ENCODE measurements around the gene CXCL17.
"Not testable (repeated sequence)": the region's sequence is repeated elsewhere in the genome, so short reads cannot be mapped to it uniquely, and the experiment has no call there.

Gene CXCL17

DNA sequence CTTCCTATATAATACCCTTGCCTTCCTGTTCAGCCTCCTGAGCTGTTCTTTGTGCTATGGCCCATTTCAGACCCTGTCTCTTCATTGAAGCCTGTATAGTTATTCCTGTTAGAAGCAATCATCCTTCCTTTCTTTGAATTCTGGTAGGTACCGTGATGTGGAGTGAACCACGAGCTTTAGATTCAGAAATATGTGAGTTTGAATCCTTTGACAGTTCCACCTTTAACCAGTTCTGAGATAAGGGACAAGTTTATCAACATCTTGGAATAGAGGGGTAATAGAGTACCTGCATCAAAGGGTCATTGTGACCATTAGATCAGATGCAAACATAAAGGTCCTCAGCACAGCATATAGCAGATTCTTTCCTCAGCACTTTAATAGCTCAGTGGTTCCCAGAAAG, 12.3 kb upstream of the CXCL17 start:
- no peaks in the 10 kb centered on the region for H3K9me2 ChIP-seq (replicated peaks; ENCODE audit: insufficient read depth, low read length)
- H3K9me3 ChIP-seq (ENCODE audit: insufficient read depth, low read length): no peaks in the 10 kb centered on the region
- H3F3A ChIP-seq (ENCODE audit: insufficient read depth): no peaks in the 10 kb centered on the region
- TF ChIP-seq, protein P1, sequence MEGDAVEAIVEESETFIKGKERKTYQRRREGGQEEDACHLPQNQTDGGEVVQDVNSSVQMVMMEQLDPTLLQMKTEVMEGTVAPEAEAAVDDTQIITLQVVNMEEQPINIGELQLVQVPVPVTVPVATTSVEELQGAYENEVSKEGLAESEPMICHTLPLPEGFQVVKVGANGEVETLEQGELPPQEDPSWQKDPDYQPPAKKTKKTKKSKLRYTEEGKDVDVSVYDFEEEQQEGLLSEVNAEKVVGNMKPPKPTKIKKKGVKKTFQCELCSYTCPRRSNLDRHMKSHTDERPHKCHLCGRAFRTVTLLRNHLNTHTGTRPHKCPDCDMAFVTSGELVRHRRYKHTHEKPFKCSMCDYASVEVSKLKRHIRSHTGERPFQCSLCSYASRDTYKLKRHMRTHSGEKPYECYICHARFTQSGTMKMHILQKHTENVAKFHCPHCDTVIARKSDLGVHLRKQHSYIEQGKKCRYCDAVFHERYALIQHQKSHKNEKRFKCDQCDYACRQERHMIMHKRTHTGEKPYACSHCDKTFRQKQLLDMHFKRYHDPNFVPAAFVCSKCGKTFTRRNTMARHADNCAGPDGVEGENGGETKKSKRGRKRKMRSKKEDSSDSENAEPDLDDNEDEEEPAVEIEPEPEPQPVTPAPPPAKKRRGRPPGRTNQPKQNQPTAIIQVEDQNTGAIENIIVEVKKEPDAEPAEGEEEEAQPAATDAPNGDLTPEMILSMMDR (IDR thresholded peaks at IDR 0.05; ENCODE audit: insufficient read depth, low read length, poor library complexity, severe bottlenecking): no peak
- no peak for TF ChIP-seq EZH2phosphoT487 (conservative IDR thresholded peaks at IDR 0.05; ENCODE audit: low read length)
- no peak overlapping the region for H3K9ac ChIP-seq (ENCODE audit: low read length)
- no peak overlapping the region for H3K4me2 ChIP-seq (ENCODE audit: low read depth, low read length, poor library complexity, severe bottlenecking)
- H3K4me3 ChIP-seq (ENCODE audit: insufficient read depth, low read length, poor library complexity, severe bottlenecking): no peak overlapping the region
- H4K20me1 ChIP-seq (ENCODE audit: low read depth, low read length): no peaks in the 10 kb centered on the region
- H2AFZ ChIP-seq (ENCODE audit: low read depth, low read length, severe bottlenecking): no peak overlapping the region
- H3K27ac ChIP-seq (ENCODE audit: low read depth, low read length): no peak overlapping the region
- H3K27me3 ChIP-seq (ENCODE audit: low read length): no peaks in the 10 kb centered on the region
- no peaks in the 10 kb centered on the region for H3K79me2 ChIP-seq (ENCODE audit: insufficient read depth, low read length)
- H3K36me3 ChIP-seq (ENCODE audit: low read length): no peaks in the 10 kb centered on the region

DNA sequence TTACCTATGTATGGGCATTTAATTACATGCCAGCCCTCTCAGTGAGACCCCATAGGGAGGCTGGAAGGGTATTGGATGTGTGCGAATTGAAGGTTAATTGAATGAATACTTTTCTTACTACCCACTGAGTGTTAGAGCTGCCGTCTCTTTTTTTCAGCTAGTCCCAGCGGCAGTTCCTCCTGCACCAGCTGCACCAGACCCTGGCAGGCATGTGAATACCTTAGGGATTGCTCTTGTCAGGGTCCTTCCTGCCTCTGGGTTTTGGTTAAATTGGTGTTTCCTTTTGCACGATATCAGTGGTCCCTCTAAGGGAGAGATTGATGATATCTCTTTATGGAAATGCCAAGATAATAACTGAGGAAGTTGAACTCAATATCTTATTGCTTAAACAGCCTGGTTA, 9.8 kb upstream of the CXCL17 start:
- Histone ChIP-seq H3K4me3 (ENCODE audit: insufficient read depth, low read length, poor library complexity, severe bottlenecking) (no peak overlapping the region), H3F3A (ENCODE audit: insufficient read depth) (no peaks in the 10 kb centered on the region), H3K9me2 (replicated peaks; ENCODE audit: insufficient read depth, low read length) (no peaks in the 10 kb centered on the region), H2AFZ (ENCODE audit: low read depth, low read length, severe bottlenecking) (no peak overlapping the region), H3K9ac (ENCODE audit: low read length) (no peak overlapping the region), H3K27ac (ENCODE audit: low read depth, low read length) (no peak overlapping the region), H3K4me2 (ENCODE audit: low read depth, low read length, poor library complexity, severe bottlenecking) (no peak overlapping the region), H3K36me3 (ENCODE audit: low read length) (no peaks in the 10 kb centered on the region), H4K20me1 (ENCODE audit: low read depth, low read length) (no peaks in the 10 kb centered on the region), H3K9me3 (ENCODE audit: insufficient read depth, low read length) (no peaks in the 10 kb centered on the region), H3K27me3 (ENCODE audit: low read length) (no peaks in the 10 kb centered on the region), H3K79me2 (ENCODE audit: insufficient read depth, low read length) (no peaks in the 10 kb centered on the region)
- no peak for TF ChIP-seq EZH2phosphoT487 (conservative IDR thresholded peaks at IDR 0.05; ENCODE audit: low read length)
- TF ChIP-seq, protein P1 (IDR thresholded peaks at IDR 0.05; ENCODE audit: insufficient read depth, low read length, poor library complexity, severe bottlenecking): no peak

DNA sequence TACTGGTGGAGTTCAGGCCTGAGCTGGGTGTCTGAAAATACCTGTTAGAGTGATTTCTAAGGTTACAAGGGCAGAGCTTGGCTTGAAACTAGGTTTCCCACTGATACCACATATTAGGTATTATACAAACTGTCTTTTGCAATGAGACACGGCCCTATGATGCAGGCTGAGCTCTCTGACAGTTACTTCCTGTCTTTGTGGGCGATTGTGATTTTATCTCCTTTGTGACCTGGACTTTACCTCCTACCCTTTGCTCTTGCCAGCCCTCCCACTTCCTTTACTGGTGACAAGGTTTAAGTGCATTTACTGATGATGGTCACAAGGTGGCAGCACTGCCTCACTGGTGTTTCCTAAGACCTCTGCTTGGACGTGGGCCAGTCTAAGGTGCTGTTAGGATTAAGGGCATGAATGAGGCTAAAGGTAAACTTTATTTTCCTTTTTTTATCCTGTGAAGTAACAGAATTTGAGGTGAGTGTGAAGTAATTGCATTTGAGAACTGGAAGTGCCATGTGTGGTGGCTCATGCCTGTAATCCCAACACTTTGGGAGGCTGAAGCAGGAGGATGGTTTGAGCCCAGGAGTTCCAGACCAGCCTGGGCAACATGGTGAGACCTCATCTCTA, 7.7 kb upstream of the CXCL17 start:
- no peak overlapping the region for H3K4me2 ChIP-seq (ENCODE audit: low read depth, low read length, poor library complexity, severe bottlenecking)
- H3K36me3 ChIP-seq (ENCODE audit: low read length): no peaks in the 10 kb centered on the region
- no peaks in the 10 kb centered on the region for H3K9me3 ChIP-seq (ENCODE audit: insufficient read depth, low read length)
- no peaks in the 10 kb centered on the region for H4K20me1 ChIP-seq (ENCODE audit: low read depth, low read length)
- H3K79me2 ChIP-seq (ENCODE audit: insufficient read depth, low read length): no peaks in the 10 kb centered on the region
- no peak overlapping the region for H3K4me3 ChIP-seq (ENCODE audit: insufficient read depth, low read length, poor library complexity, severe bottlenecking)
- H2AFZ ChIP-seq (ENCODE audit: low read depth, low read length, severe bottlenecking): no peak overlapping the region
- H3K9ac ChIP-seq (ENCODE audit: low read length): no peak overlapping the region
- TF ChIP-seq EZH2phosphoT487 (conservative IDR thresholded peaks at IDR 0.05; ENCODE audit: low read length): no peak
- TF ChIP-seq, protein P1 (IDR thresholded peaks at IDR 0.05; ENCODE audit: insufficient read depth, low read length, poor library complexity, severe bottlenecking): peak; percentile 90
- no peaks in the 10 kb centered on the region for H3K27me3 ChIP-seq (ENCODE audit: low read length)
- H3K9me2 ChIP-seq (replicated peaks; ENCODE audit: insufficient read depth, low read length): no peaks in the 10 kb centered on the region
- no peaks in the 10 kb centered on the region for H3F3A ChIP-seq (ENCODE audit: insufficient read depth)
- no peak overlapping the region for H3K27ac ChIP-seq (ENCODE audit: low read depth, low read length)

DNA sequence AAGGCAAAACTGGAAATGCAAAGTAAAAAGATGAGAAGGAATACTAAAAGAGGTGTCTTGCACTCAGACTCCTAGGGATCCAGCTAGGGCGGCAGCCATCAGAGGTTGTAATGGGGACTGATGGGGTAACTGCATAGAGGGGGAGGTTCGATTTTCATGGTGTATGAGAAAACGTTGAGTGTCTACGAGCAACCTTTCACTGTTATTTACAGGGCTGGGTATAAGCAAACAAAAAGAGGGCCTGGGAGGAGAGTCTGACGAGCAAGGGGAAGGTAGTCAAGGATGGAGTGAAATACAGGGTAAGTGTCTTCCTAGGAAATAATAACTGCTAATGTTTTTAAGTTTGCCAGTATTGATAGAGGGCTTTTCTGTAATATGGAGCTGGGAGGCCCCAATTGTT, 5.6 kb upstream of the CXCL17 start:
- H3F3A ChIP-seq (ENCODE audit: insufficient read depth); H3K9me2 ChIP-seq (replicated peaks; ENCODE audit: insufficient read depth, low read length); H2AFZ ChIP-seq (ENCODE audit: low read depth, low read length, severe bottlenecking); H3K4me2 ChIP-seq (ENCODE audit: low read depth, low read length, poor library complexity, severe bottlenecking); H3K9me3 ChIP-seq (ENCODE audit: insufficient read depth, low read length); H4K20me1 ChIP-seq (ENCODE audit: low read depth, low read length); H3K36me3 ChIP-seq (ENCODE audit: low read length); H3K4me3 ChIP-seq (ENCODE audit: insufficient read depth, low read length, poor library complexity, severe bottlenecking); H3K27me3 ChIP-seq (ENCODE audit: low read length); H3K27ac ChIP-seq (ENCODE audit: low read depth, low read length); H3K9ac ChIP-seq (ENCODE audit: low read length); H3K79me2 ChIP-seq (ENCODE audit: insufficient read depth, low read length): not testable (repeated sequence)

Measured in SU-DHL-6 (cell line).